NCI-H2029 treated with DMSO at 0.1 percent for 48 hours (cell line): ENCODE results near the gene AREL1.

Experiments
- DNase-seq: peaks from one replicate; lab custom pipeline; 2025; lab: John Stamatoyannopoulos, UW

AREL1 gene

DNA sequence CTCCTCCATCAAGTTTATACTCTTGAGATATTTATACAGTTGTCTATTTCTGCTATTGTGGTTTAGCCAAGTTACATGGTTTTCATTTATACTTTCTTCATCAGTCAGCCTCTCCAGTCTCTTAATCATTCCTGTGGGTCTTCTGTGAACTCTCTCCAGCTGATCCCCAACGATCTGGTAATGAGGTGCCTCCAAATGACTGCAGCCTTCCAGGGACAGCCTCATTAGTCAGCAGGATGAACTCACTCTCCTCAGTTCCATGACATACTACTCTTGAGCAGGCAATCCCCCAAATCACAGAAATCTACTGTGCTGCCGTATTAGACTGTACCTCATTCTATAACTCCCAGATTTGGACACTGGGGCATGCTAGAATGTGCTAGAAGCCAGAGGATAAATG, 15.3 kb downstream of the AREL1 start:
- no peak for DNase-seq

DNA sequence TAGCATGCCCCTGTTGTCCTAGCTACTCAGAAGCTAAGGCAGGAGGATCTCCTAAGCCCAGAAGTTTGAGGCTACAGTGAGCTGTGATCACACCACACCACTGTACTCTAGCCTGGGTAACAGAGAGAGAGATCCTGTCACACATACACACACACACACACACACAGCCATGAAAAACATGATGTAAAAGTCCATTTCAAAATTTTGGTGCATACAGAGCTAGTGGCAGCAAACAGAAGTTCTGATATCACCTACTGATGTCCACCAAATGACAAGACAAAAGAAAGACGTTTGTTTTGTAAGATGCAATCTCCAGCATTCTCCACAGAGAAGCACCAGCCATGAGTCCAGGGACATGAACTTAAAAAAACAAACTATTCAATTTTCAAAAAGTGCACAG, 15.9 kb downstream of the AREL1 start:
- DNase-seq: no peak

DNA sequence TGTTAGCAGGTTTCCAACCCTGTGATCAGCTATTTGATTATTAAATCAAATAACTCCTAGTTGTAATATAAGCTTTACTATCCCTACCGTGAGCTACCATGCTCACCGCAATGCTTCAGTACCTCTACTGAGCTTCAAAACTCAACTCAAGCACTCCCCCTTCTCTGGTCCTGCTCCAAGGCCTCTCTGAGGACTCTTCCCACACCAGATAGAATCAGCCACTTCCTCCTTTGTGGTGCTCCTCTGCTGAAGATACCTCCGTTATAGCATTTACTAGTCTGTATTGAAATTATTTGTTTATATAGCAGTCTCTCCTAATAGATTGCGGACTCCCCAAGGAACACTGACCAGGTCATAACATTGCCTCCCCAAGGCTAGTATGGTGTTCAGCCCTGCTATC, 17.5 kb downstream of the AREL1 start:
- DNase-seq: no peak

DNA sequence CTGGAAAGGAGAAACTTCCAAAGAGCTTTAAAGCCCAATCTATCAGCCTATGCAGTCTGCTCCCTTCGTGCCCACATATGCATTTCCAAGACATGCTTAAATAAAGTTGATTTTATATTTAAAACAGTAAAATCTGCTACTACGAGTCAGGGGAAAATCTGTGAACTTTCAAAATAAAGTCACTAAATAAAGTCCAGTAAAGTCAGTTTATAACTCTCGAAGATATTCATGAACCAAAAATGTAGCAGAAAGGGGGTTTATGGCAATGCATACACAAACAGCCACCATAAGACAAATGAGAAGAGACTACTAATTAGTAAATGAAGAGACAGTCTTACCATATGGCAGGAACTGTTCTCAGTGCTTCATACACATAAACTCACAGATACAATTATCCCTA, 19.7 kb downstream of the AREL1 start:
- DNase-seq: no peak

GRCh38 chr14:74691456-74691855, 21.4 kb downstream of the AREL1 start:
- DNase-seq: no peak

- DNase-seq: no peak
Observed at GRCh38 chr14:74685921-74686678, 26.8 kb downstream of the AREL1 start.

GRCh38 chr14:74685056-74685455, 27.8 kb downstream of the AREL1 start:
- DNase-seq: no peak

GRCh38 chr14:74684434-74684833, 28.4 kb downstream of the AREL1 start:
- no peak for DNase-seq

DNA sequence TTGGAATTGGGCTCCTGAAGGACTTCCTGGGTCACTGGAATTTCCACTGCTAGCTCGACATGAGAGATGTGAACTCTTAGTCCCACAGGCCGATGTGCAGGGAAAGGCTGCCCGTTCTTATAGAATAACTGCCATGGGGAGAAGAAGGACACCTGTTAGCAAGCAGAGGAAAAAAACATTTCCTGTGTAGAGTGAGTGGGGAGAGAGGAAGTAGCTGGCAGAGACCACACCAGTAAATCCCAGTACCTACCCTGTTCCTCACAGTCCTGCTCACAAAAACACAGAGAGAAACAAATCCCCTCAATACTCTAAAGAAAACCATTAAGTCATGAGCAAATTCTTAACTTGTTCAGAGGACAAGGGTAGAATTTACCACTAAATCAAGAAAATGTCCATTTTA, 29.5 kb downstream of the AREL1 start:
- DNase-seq: no peak

GRCh38 chr14:74682169-74682952, 30.5 kb downstream of the AREL1 start:
- DNase-seq: no peak

DNA sequence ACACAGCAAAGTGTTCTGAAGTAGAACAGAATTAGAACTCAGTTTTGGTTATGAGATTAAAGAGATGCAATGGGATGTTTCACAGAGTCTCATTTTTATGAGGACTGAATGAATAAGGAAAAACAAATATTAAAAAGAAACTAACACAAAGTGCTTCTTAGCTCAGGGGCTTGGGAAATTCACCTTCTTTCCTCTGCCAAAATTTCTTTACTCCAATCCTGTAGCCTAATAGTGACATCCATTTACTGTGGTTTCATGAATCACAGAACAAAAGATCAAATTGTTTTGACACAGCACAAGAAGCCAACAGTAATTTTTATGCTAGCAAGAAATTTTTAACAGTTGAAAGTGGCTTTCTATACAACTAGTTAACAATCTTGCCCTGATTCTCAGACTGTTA, 37.7 kb downstream of the AREL1 start:
- no peak for DNase-seq

DNA sequence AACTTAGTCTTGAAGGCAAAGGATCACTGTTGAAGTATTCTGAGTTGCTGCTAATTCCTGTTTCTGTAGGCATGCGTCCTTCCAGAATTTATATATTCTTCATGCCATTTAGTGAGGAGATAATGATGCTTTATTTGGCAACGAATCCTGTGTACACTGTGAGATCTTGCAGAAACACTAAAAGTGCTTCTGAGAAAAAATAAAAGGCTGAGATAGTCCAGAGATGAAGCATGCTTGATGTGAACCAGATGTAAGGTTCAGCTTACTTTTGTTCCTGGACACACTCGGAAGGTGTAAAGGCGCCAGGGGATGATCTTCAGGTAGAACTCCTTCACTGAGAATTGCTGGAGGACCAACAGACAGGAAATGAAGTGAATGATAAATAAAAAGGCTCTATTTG, 39.1 kb downstream of the AREL1 start:
- no peak for DNase-seq

DNA sequence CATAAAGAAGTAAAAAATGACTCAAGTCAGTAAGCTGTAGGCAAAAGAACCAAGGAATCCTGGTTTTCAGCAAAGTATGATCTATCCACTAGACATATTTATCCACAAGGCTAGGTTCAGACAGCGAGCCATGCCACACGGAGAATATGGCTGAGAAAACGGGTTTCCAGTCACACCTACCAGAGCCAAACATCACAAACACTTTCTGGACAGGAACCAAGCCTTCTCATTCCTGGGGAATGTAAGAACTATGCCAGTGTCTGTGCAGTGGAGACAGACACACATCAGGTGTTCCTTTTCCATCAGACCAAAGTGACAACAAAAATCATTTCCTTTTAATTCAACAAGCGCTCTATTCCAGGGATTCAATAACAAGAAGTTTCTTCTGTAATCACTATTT, 41.1 kb downstream of the AREL1 start:
- DNase-seq: no peak

GRCh38 chr14:74670726-74671411, 42.0 kb downstream of the AREL1 start:
- no peak for DNase-seq

GRCh38 chr14:74669846-74670245, 43.0 kb downstream of the AREL1 start:
- DNase-seq: no peak

- DNase-seq: no peak
Observed at GRCh38 chr14:74669256-74669655, 43.6 kb downstream of the AREL1 start.

GRCh38 chr14:74667758-74668157, 45.1 kb downstream of the AREL1 start:
- DNase-seq: no peak

DNA sequence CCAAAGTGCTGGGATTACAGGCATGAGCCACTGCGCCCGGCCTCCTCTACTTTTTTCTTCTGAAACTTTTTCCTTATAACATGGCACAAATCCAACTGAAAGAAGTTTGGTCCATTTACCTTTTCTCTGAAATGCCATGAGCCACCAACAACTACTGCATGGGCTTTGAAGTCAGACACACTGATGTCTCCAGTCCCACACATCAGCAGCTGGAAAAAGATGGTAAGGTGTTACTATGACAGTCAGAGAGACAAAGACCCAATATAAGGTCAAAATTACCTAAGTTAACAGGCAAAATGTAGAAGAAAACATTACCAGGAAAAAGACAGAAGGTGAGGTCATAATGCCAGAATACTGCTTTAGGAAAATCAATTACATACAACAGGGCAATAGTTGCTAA, 48.2 kb downstream of the AREL1 start:
- DNase-seq: no peak

- no peak for DNase-seq
Observed at GRCh38 chr14:74663884-74664283, 49.0 kb downstream of the AREL1 start.

GRCh38 chr14:74661726-74662450, 51.0 kb downstream of the AREL1 start:
- no peak for DNase-seq

- no peak for DNase-seq
Observed at GRCh38 chr14:74660863-74661262, 52.0 kb downstream of the AREL1 start.

DNA sequence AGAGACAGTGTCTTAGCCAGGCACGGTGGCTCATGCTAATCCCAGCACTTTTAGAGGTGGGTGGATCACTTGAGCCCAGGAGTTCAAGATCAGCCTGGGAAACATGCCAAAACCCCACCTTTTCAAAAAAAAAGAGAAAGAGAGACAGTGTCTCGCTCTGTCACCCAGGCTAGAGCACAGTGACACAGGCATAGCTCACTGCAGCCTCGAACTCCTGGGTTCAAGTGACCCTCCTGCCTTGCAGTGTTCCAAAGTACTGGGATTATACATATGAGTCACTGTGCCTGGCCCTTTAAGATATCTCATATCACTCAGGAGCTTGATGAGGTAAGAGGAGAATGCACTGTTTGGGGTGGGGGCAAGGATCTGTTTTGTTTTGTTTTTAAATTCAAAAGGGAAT, 52.7 kb downstream of the AREL1 start:
- DNase-seq: no peak
